ENCODE data around the gene SELENON. TPM values are rescaled to one million over a fixed set of nuclear protein-coding genes. Genes with fewer than 3 reads are reported as not detected.

The SELENON gene
- total and polyA plus RNA-seq, 7 experiments from 2014 or later = 2.6 to 27.7 (median 25.2) TPM

GRCh38 chr1:25756215-25756614 is 43.8 kb upstream of the SELENON start:
- no peaks in the 10 kb centered on the region for H3K9me3 ChIP-seq (ENCODE audit: control insufficient read depth in 2 of 3, low read length in 3 of 3)
- H3K9me3 Mint-ChIP-seq = peaks cover 0 to 2% (median 0%) of the 10 kb centered on the region in 11 donors
- H3K4me1 ChIP-seq (ENCODE audit: control insufficient read depth in 2 of 2, insufficient read depth in 2 of 2, low read length in 2 of 2) = peaks cover 0 to 35% of the 10 kb centered on the region in 2 donors
- no peak overlapping the region for H3K4me3 ChIP-seq (ENCODE audit: low read length)
- H3K27ac Mint-ChIP-seq = peak overlapping the region in 8 of 9 donors; percentile 49 to 99 (median 96)
- H3K27me3 Mint-ChIP-seq = peaks cover 0 to 18% (median 0%) of the 10 kb centered on the region in 5 donors
- H3K4me3 Mint-ChIP-seq = peak overlapping the region in 8 of 10 donors; percentile 7 to 72 (median 48)
- no peak for ATAC-seq
- ChIA-PET POLR2A (interaction anchor here (0.6 to 7.6 kb wide), 8 partner anchors 10 to 573 kb away, joined by 3 to 45 read pairs (median 4); no protein-coding TSS in a partner anchor), CTCF (interaction anchor here (1.1 kb wide), 2 partner anchors 19 to 40 kb away, joined by 3 read pairs; no protein-coding TSS in a partner anchor)
- no peak for DNase-seq
- peak overlapping the region; percentile 62 for H3K27ac ChIP-seq (ENCODE audit: low read depth, low read length)
- H3K4me1 Mint-ChIP-seq = peaks cover 19 to 74% (median 61%) of the 10 kb centered on the region in 7 donors
- intact Hi-C loops (cut with micrococcal nuclease) = no loop called here
- no peaks in the 10 kb centered on the region for H3K27me3 ChIP-seq (ENCODE audit: control insufficient read depth in 2 of 2, insufficient read depth in 2 of 2, low read length in 2 of 2)
- peaks cover 0 to 73% (median 22%) of the 10 kb centered on the region in 3 experiments for H3K36me3 ChIP-seq (ENCODE audit: control insufficient read depth in 2 of 3, insufficient read depth in 3 of 3, low read length in 3 of 3)
- H3K36me3 Mint-ChIP-seq = peaks cover 2 to 50% (median 10%) of the 10 kb centered on the region in 5 donors

- Histone ChIP-seq H3K27ac (ENCODE audit: low read depth, low read length) (peak overlapping the region; percentile 49), H3K27me3 (ENCODE audit: control insufficient read depth in 2 of 2, insufficient read depth in 2 of 2, low read length in 2 of 2) (no peaks in the 10 kb centered on the region), H3K36me3 (ENCODE audit: control insufficient read depth in 2 of 3, insufficient read depth in 3 of 3, low read length in 3 of 3) (peaks cover 0 to 67% (median 22%) of the 10 kb centered on the region in 3 experiments), H3K4me1 (ENCODE audit: control insufficient read depth in 2 of 2, insufficient read depth in 2 of 2, low read length in 2 of 2) (peaks cover 0 to 35% of the 10 kb centered on the region in 2 donors), H3K4me3 (ENCODE audit: low read length) (no peak overlapping the region), H3K9me3 (ENCODE audit: control insufficient read depth in 2 of 3, low read length in 3 of 3) (no peaks in the 10 kb centered on the region)
- H3K36me3 Mint-ChIP-seq = peaks cover 0 to 42% (median 9%) of the 10 kb centered on the region in 5 donors
- H3K4me3 Mint-ChIP-seq = peak overlapping the region in 1 of 10 donors; percentile 47
- H3K27ac Mint-ChIP-seq = peak overlapping the region in 8 of 9 donors; percentile 49 to 99 (median 96)
- ATAC-seq (no peak), DNase-seq (no peak)
- H3K27me3 Mint-ChIP-seq = peaks cover 0 to 18% (median 0%) of the 10 kb centered on the region in 5 donors
- ChIA-PET CTCF (no interaction called here), POLR2A (interaction anchor here (0.6 to 7.6 kb wide), 5 partner anchors 9 to 60 kb away, joined by 3 to 45 read pairs (median 4); no protein-coding TSS in a partner anchor)
- peaks cover 19 to 63% (median 52%) of the 10 kb centered on the region in 7 donors for H3K4me1 Mint-ChIP-seq
- peaks cover 0 to 5% (median 0%) of the 10 kb centered on the region in 11 donors for H3K9me3 Mint-ChIP-seq
- intact Hi-C loops (cut with micrococcal nuclease) = no loop called here
These were observed 42.7 kb upstream of the SELENON start for GRCh38 chr1:25757151-25757845.

- ChIA-PET POLR2A (interaction anchor here (1.0 to 7.6 kb wide), 4 partner anchors 8 to 60 kb away, joined by 3 to 45 read pairs (median 7); no protein-coding TSS in a partner anchor), CTCF (interaction anchor here (1.0 to 1.6 kb wide), 2 partner anchors 16 to 139 kb away, joined by 3 to 4 read pairs; no protein-coding TSS in a partner anchor)
- Histone ChIP-seq H3K9me3 (ENCODE audit: control insufficient read depth in 2 of 3, low read length in 3 of 3) (no peaks in the 10 kb centered on the region), H3K36me3 (ENCODE audit: control insufficient read depth in 2 of 3, insufficient read depth in 3 of 3, low read length in 3 of 3) (peaks cover 0 to 69% (median 22%) of the 10 kb centered on the region in 3 experiments), H3K27me3 (ENCODE audit: control insufficient read depth in 2 of 2, insufficient read depth in 2 of 2, low read length in 2 of 2) (no peaks in the 10 kb centered on the region), H3K27ac (ENCODE audit: low read depth, low read length) (peak overlapping the region; percentile 22), H3K4me3 (ENCODE audit: low read length) (no peak overlapping the region), H3K4me1 (ENCODE audit: control insufficient read depth in 2 of 2, insufficient read depth in 2 of 2, low read length in 2 of 2) (peaks cover 0 to 35% of the 10 kb centered on the region in 2 donors)
- DNase-seq (no peak), ATAC-seq (no peak)
- H3K36me3 Mint-ChIP-seq = peaks cover 0 to 42% (median 9%) of the 10 kb centered on the region in 5 donors
- peaks cover 19 to 60% (median 47%) of the 10 kb centered on the region in 7 donors for H3K4me1 Mint-ChIP-seq
- H3K27me3 Mint-ChIP-seq = peaks cover 0 to 18% (median 0%) of the 10 kb centered on the region in 5 donors
- H3K27ac Mint-ChIP-seq = peak overlapping the region in 7 of 9 donors; percentile 25 to 98 (median 92)
- no peak overlapping the region for H3K4me3 Mint-ChIP-seq
- peaks cover 0 to 5% (median 0%) of the 10 kb centered on the region in 11 donors for H3K9me3 Mint-ChIP-seq
- intact Hi-C loops (cut with micrococcal nuclease) = no loop called here
These were observed 42.2 kb upstream of the SELENON start for GRCh38 chr1:25757846-25758185.

- H3K27ac Mint-ChIP-seq = peak overlapping the region; percentile 55 to 96 (median 76)
- DNase-seq (no peak), ATAC-seq (no peak)
- Histone ChIP-seq H3K36me3 (ENCODE audit: control insufficient read depth in 2 of 3, insufficient read depth in 3 of 3, low read length in 3 of 3) (peaks cover 0 to 64% (median 22%) of the 10 kb centered on the region in 3 experiments), H3K4me1 (ENCODE audit: control insufficient read depth in 2 of 2, insufficient read depth in 2 of 2, low read length in 2 of 2) (peaks cover 0 to 31% of the 10 kb centered on the region in 2 donors), H3K27me3 (ENCODE audit: control insufficient read depth in 2 of 2, insufficient read depth in 2 of 2, low read length in 2 of 2) (no peaks in the 10 kb centered on the region), H3K27ac (ENCODE audit: low read depth, low read length) (no peak overlapping the region), H3K9me3 (ENCODE audit: control insufficient read depth in 2 of 3, low read length in 3 of 3) (no peaks in the 10 kb centered on the region), H3K4me3 (ENCODE audit: low read length) (no peak overlapping the region)
- H3K4me3 Mint-ChIP-seq = no peak overlapping the region
- peaks cover 0 to 4% (median 0%) of the 10 kb centered on the region in 11 donors for H3K9me3 Mint-ChIP-seq
- ChIA-PET CTCF (interaction anchor here (1.0 to 1.6 kb wide), 4 partner anchors 16 to 140 kb away, joined by 3 to 4 read pairs (median 3); no protein-coding TSS in a partner anchor), POLR2A (interaction anchor here (0.6 to 7.6 kb wide), 4 partner anchors 16 to 186 kb away, joined by 3 to 45 read pairs (median 6); no protein-coding TSS in a partner anchor)
- peaks cover 19 to 52% (median 39%) of the 10 kb centered on the region in 7 donors for H3K4me1 Mint-ChIP-seq
- intact Hi-C loops (cut with micrococcal nuclease) = no loop called here
- H3K27me3 Mint-ChIP-seq = peaks cover 0 to 16% (median 0%) of the 10 kb centered on the region in 5 donors
- peaks cover 0 to 38% (median 9%) of the 10 kb centered on the region in 5 donors for H3K36me3 Mint-ChIP-seq
These were observed 41.4 kb upstream of the SELENON start for GRCh38 chr1:25758466-25759070.

GRCh38 chr1:25760122-25760719 is 39.8 kb upstream of the SELENON start:
- Histone ChIP-seq H3K36me3 (ENCODE audit: control insufficient read depth in 2 of 3, insufficient read depth in 3 of 3, low read length in 3 of 3) (peaks cover 0 to 67% (median 21%) of the 10 kb centered on the region in 3 experiments), H3K9me3 (ENCODE audit: control insufficient read depth in 2 of 3, low read length in 3 of 3) (no peaks in the 10 kb centered on the region), H3K4me1 (ENCODE audit: control insufficient read depth in 2 of 2, insufficient read depth in 2 of 2, low read length in 2 of 2) (peaks cover 0 to 19% of the 10 kb centered on the region in 2 donors), H3K27me3 (ENCODE audit: control insufficient read depth in 2 of 2, insufficient read depth in 2 of 2, low read length in 2 of 2) (no peaks in the 10 kb centered on the region), H3K4me3 (ENCODE audit: low read length) (no peak overlapping the region), H3K27ac (ENCODE audit: low read depth, low read length) (peak overlapping the region; percentile 12)
- H3K36me3 Mint-ChIP-seq = peaks cover 0 to 40% (median 6%) of the 10 kb centered on the region in 5 donors
- ChIA-PET CTCF (interaction anchor here (0.6 to 1.6 kb wide), 3 partner anchors 33 to 357 kb away, joined by 3 to 5 read pairs (median 3); no protein-coding TSS in a partner anchor), POLR2A (interaction anchor here (7.6 kb wide), 1 partner anchor 14 kb away, joined by 45 read pairs; no protein-coding TSS in a partner anchor)
- H3K27ac Mint-ChIP-seq = peak overlapping the region in 8 of 9 donors; percentile 66 to 88 (median 80)
- ATAC-seq (no peak), DNase-seq (no peak)
- no peak overlapping the region for H3K4me3 Mint-ChIP-seq
- intact Hi-C loops (cut with micrococcal nuclease) = no loop called here
- peaks cover 0 to 16% (median 0%) of the 10 kb centered on the region in 5 donors for H3K27me3 Mint-ChIP-seq
- H3K4me1 Mint-ChIP-seq = peaks cover 11 to 45% (median 34%) of the 10 kb centered on the region in 7 donors
- H3K9me3 Mint-ChIP-seq = peaks cover 0 to 4% (median 0%) of the 10 kb centered on the region in 11 donors

GRCh38 chr1:25760871-25761270 is 39.1 kb upstream of the SELENON start:
- no peak for ATAC-seq
- peaks cover 5 to 45% (median 34%) of the 10 kb centered on the region in 7 donors for H3K4me1 Mint-ChIP-seq
- Histone ChIP-seq H3K27me3 (ENCODE audit: control insufficient read depth in 2 of 2, insufficient read depth in 2 of 2, low read length in 2 of 2) (no peaks in the 10 kb centered on the region), H3K36me3 (ENCODE audit: control insufficient read depth in 2 of 3, insufficient read depth in 3 of 3, low read length in 3 of 3) (peaks cover 0 to 61% (median 19%) of the 10 kb centered on the region in 3 experiments), H3K4me3 (ENCODE audit: low read length) (no peak overlapping the region), H3K27ac (ENCODE audit: low read depth, low read length) (no peak overlapping the region), H3K4me1 (ENCODE audit: control insufficient read depth in 2 of 2, insufficient read depth in 2 of 2, low read length in 2 of 2) (peaks cover 0 to 19% of the 10 kb centered on the region in 2 donors), H3K9me3 (ENCODE audit: control insufficient read depth in 2 of 3, low read length in 3 of 3) (no peaks in the 10 kb centered on the region)
- ChIA-PET CTCF (interaction anchor here (0.8 kb wide), 1 partner anchor 32 kb away, joined by 3 read pairs; no protein-coding TSS in a partner anchor), POLR2A (no interaction called here)
- peak overlapping the region in 8 of 9 donors; percentile 66 to 88 (median 80) for H3K27ac Mint-ChIP-seq
- H3K36me3 Mint-ChIP-seq = peaks cover 0 to 36% (median 6%) of the 10 kb centered on the region in 5 donors
- no peak overlapping the region for H3K4me3 Mint-ChIP-seq
- intact Hi-C loops (cut with micrococcal nuclease) = no loop called here
- DNase-seq = no peak
- peaks cover 0 to 4% (median 0%) of the 10 kb centered on the region in 11 donors for H3K9me3 Mint-ChIP-seq
- H3K27me3 Mint-ChIP-seq = peaks cover 0 to 16% (median 0%) of the 10 kb centered on the region in 5 donors

Measured in naive thymus-derived CD4-positive, alpha-beta T cell (primary cell).